ENCODE results near the gene SUN2. TPM values are rescaled to one million over a fixed set of nuclear protein-coding genes. Genes with fewer than 3 reads are reported as not detected.

SUN2 gene
- total and polyA plus RNA-seq, 2 of the 13 experiments (the other 11 are each of a cell fraction or from before 2014, with no cell fraction given), result 45.6 to 56.6 TPM

DNA sequence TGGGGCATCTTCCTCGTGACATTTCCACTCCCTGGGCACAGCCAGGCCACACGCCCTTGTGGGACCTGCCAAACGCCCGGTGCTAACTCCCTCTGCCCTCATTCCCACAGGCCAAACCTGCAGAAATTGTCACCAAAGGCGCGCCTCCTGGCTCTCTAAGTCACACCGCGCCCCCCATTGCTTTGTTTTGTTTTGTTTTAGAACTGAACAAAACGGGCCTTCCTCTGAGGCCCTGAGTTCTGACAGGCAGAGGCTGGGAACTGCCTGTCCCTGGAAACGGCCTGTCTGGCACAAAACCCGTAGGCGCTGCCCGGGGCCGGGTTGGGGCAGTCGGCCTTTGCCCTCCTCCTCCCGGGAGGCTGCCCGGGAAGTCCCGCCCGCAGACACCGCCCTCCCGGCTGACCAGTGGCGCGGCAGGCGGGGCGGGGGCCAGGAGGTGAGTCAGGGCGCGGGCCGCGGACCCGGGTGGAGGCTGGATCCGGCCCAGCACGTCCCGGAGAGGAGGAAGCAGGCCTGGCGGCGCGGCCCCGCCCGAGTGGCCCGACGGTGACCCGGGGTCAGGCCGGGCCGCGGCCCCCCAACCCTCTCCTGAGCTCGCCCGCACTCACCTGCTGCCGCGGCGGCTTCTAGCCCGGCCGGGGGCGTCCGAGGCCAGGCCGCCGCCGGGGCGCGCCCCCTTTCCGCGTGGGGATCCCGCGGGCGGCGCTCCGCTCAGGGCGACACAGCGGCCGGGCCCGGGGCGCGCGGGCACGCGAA lies 465 bp downstream of the SUN2 start (continued):
- TF ChIP-seq ZNF556 (CRISPR knock-in tag; IDR thresholded peaks at IDR 0.05; ENCODE audit: borderline replicate concordance) (0 out of 2 replicates have a peak, but pooled peaks have one; percentile 68), HOMEZ (CRISPR knock-in tag; IDR thresholded peaks at IDR 0.05; ENCODE audit: low read depth) (peak; percentile 31; the same call in 1 of the 2 replicates), ZNF446 (CRISPR knock-in tag; IDR thresholded peaks at IDR 0.05) (peak; percentile 84), GABPB1 (CRISPR knock-in tag; IDR thresholded peaks at IDR 0.05) (peak; percentile 83), ASH2L (IDR thresholded peaks at IDR 0.05; ENCODE audit: insufficient read length, low read depth, low read length) (peak; percentile 32), JDP2 (CRISPR knock-in tag; IDR thresholded peaks at IDR 0.05; ENCODE audit: borderline replicate concordance) (no peak; the same call in 1 of the 2 replicates), ZNF101 (CRISPR knock-in tag; IDR thresholded peaks at IDR 0.05; ENCODE audit: borderline replicate concordance, low read depth) (0 out of 2 replicates have a peak, but pooled peaks have one; percentile 58), YEATS2 (CRISPR knock-in tag; IDR thresholded peaks at IDR 0.05; ENCODE audit: borderline replicate concordance) (peak; percentile 57; the same call in 1 of the 2 replicates), FOXO4 (CRISPR knock-in tag; conservative IDR thresholded peaks at IDR 0.05) (no peak), POGK (CRISPR knock-in tag; conservative IDR thresholded peaks at IDR 0.05) (0 out of 2 replicates have a peak, but pooled peaks have one; percentile 41), KDM4B (CRISPR knock-in tag; IDR thresholded peaks at IDR 0.05) (no peak), SALL2 (CRISPR knock-in tag; IDR thresholded peaks at IDR 0.05) (no peak), ZSCAN20 (CRISPR knock-in tag; IDR thresholded peaks at IDR 0.05; ENCODE audit: borderline replicate concordance) (0 out of 2 replicates have a peak, but pooled peaks have one; percentile 41)
- TF ChIP-seq, protein P1, sequence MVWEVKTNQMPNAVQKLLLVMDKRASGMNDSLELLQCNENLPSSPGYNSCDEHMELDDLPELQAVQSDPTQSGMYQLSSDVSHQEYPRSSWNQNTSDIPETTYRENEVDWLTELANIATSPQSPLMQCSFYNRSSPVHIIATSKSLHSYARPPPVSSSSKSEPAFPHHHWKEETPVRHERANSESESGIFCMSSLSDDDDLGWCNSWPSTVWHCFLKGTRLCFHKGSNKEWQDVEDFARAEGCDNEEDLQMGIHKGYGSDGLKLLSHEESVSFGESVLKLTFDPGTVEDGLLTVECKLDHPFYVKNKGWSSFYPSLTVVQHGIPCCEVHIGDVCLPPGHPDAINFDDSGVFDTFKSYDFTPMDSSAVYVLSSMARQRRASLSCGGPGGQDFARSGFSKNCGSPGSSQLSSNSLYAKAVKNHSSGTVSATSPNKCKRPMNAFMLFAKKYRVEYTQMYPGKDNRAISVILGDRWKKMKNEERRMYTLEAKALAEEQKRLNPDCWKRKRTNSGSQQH (CRISPR knock-in tag; IDR thresholded peaks at IDR 0.05; ENCODE audit: low read depth), result peak; percentile 78; the same call in 1 of the 2 replicates
- TF ChIP-seq, protein P2, sequence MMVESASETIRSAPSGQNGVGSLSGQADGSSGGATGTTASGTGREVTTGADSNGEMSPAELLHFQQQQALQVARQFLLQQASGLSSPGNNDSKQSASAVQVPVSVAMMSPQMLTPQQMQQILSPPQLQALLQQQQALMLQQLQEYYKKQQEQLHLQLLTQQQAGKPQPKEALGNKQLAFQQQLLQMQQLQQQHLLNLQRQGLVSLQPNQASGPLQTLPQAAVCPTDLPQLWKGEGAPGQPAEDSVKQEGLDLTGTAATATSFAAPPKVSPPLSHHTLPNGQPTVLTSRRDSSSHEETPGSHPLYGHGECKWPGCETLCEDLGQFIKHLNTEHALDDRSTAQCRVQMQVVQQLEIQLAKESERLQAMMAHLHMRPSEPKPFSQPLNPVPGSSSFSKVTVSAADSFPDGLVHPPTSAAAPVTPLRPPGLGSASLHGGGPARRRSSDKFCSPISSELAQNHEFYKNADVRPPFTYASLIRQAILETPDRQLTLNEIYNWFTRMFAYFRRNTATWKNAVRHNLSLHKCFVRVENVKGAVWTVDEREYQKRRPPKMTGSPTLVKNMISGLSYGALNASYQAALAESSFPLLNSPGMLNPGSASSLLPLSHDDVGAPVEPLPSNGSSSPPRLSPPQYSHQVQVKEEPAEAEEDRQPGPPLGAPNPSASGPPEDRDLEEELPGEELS (CRISPR knock-in tag; IDR thresholded peaks at IDR 0.05), result peak; percentile 66; the same call in 1 of the 2 replicates
- TF ChIP-seq, protein P3, sequence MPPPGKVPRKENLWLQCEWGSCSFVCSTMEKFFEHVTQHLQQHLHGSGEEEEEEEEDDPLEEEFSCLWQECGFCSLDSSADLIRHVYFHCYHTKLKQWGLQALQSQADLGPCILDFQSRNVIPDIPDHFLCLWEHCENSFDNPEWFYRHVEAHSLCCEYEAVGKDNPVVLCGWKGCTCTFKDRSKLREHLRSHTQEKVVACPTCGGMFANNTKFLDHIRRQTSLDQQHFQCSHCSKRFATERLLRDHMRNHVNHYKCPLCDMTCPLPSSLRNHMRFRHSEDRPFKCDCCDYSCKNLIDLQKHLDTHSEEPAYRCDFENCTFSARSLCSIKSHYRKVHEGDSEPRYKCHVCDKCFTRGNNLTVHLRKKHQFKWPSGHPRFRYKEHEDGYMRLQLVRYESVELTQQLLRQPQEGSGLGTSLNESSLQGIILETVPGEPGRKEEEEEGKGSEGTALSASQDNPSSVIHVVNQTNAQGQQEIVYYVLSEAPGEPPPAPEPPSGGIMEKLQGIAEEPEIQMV (CRISPR knock-in tag; IDR thresholded peaks at IDR 0.05; ENCODE audit: low read depth), result peak; percentile 100
- TF ChIP-seq, protein P4, sequence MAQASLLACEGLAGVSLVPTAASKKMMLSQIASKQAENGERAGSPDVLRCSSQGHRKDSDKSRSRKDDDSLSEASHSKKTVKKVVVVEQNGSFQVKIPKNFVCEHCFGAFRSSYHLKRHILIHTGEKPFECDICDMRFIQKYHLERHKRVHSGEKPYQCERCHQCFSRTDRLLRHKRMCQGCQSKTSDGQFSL (CRISPR knock-in tag; IDR thresholded peaks at IDR 0.05), result 0 out of 2 replicates have a peak, but pooled peaks have one; percentile 12

All from HepG2 (cell line).